ENCODE data around the gene MRPL16.

DNA sequence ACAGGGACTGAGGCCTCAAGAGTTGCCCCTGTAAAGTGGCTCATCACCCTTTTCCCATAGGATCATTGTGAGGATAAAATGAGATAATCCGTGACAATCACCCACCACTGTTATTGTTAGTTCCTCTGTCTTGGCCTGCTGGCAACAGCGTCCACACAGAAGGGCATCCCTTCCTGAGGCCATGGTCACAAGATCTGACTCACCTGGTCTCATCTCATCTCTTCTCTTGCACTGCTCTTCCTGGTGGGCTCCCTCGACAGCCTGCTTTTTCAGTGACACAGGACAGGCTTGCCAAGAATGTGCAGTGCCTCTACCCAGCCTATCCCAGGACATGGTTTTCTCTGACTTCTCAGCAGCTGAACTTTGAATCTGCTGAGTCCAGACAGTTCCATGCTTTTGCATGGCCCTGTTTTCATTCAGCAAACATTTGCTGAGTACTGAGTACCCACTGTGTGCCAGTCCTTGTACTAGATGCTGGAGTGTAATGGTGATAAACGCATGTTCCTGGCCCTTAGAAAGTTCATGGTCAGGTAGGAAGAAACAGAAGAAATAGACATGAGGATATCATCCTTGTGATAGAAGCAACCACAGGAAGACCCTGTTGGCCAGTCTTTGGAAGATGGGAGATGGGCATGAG is 52.1 kb downstream of the MRPL16 start:
- TF ChIP-seq POLR2AphosphoS5 (IDR thresholded peaks at IDR 0.05): no peak
- no peak for TF ChIP-seq POLR2A (IDR thresholded peaks at IDR 0.05)
- TF ChIP-seq, protein P1, sequence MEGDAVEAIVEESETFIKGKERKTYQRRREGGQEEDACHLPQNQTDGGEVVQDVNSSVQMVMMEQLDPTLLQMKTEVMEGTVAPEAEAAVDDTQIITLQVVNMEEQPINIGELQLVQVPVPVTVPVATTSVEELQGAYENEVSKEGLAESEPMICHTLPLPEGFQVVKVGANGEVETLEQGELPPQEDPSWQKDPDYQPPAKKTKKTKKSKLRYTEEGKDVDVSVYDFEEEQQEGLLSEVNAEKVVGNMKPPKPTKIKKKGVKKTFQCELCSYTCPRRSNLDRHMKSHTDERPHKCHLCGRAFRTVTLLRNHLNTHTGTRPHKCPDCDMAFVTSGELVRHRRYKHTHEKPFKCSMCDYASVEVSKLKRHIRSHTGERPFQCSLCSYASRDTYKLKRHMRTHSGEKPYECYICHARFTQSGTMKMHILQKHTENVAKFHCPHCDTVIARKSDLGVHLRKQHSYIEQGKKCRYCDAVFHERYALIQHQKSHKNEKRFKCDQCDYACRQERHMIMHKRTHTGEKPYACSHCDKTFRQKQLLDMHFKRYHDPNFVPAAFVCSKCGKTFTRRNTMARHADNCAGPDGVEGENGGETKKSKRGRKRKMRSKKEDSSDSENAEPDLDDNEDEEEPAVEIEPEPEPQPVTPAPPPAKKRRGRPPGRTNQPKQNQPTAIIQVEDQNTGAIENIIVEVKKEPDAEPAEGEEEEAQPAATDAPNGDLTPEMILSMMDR (IDR thresholded peaks at IDR 0.05): no peak
